Measurements from ENCODE around the gene TMPRSS9.
"Not testable (repeated sequence)": the region's sequence is repeated elsewhere in the genome, so short reads cannot be mapped to it uniquely, and the experiment has no call there.

TMPRSS9 gene

GRCh38 chr19:2342656-2343288, 17.3 kb upstream of the TMPRSS9 start:
- DNase-seq (ENCODE audit: low read depth in 3 of 3) = no peak

- DNase-seq (ENCODE audit: low read depth in 3 of 3) = no peak
Measured at GRCh38 chr19:2343289-2343982, 16.6 kb upstream of the TMPRSS9 start.

GRCh38 chr19:2344381-2344870, 15.6 kb upstream of the TMPRSS9 start:
- no peak for DNase-seq (ENCODE audit: low read depth in 3 of 3)

- no peak for DNase-seq (ENCODE audit: low read depth in 3 of 3)
Measured at GRCh38 chr19:2345076-2345475, 15.0 kb upstream of the TMPRSS9 start.

GRCh38 chr19:2345794-2346663, 14.0 kb upstream of the TMPRSS9 start:
- DNase-seq (ENCODE audit: low read depth in 3 of 3) = no peak

- not testable (repeated sequence) for DNase-seq (ENCODE audit: low read depth in 3 of 3)
Measured at GRCh38 chr19:2349818-2350217, 10.2 kb upstream of the TMPRSS9 start.

GRCh38 chr19:2350656-2351055, 9.4 kb upstream of the TMPRSS9 start:
- no peak for DNase-seq (ENCODE audit: low read depth in 3 of 3)

GRCh38 chr19:2351591-2351990, 8.5 kb upstream of the TMPRSS9 start:
- no peak for DNase-seq (ENCODE audit: low read depth in 3 of 3)

GRCh38 chr19:2352121-2352520, 7.9 kb upstream of the TMPRSS9 start:
- DNase-seq (ENCODE audit: low read depth in 3 of 3) = no peak

GRCh38 chr19:2353159-2353886, 6.7 kb upstream of the TMPRSS9 start:
- DNase-seq (ENCODE audit: low read depth in 3 of 3) = no peak

GRCh38 chr19:2353887-2354592, 6.0 kb upstream of the TMPRSS9 start:
- no peak for DNase-seq (ENCODE audit: low read depth in 3 of 3)

GRCh38 chr19:2354670-2355069, 5.4 kb upstream of the TMPRSS9 start:
- DNase-seq (ENCODE audit: low read depth in 3 of 3) = no peak

- DNase-seq (ENCODE audit: low read depth in 3 of 3) = no peak
Measured at GRCh38 chr19:2355168-2356035, 4.7 kb upstream of the TMPRSS9 start.

- no peak for DNase-seq (ENCODE audit: low read depth in 3 of 3)
Measured at GRCh38 chr19:2356036-2356646, 3.9 kb upstream of the TMPRSS9 start.

GRCh38 chr19:2357279-2358206, 2.5 kb upstream of the TMPRSS9 start:
- DNase-seq (ENCODE audit: low read depth in 3 of 3) = no peak

- no peak for DNase-seq (ENCODE audit: low read depth in 3 of 3)
Measured at GRCh38 chr19:2358548-2359173, 1.4 kb upstream of the TMPRSS9 start.

- DNase-seq (ENCODE audit: low read depth in 3 of 3) = no peak
Measured at GRCh38 chr19:2360833-2361232, 768 bp downstream of the TMPRSS9 start.

Measured in stimulated activated CD4-positive, alpha-beta T cell treated with anti-CD3 and anti-CD28 coated beads, TNF-alpha, amount 100 ng/mL, for 24 hours (primary cell).